Sigmoid colon (tissue), 4 donors: ENCODE measurements around the gene LSM2.

Experiments
- EP300 ChIP-seq, 4 donors: sonication (generic); formaldehyde crosslinking; IDR thresholded peaks; one replicate each; pipeline ENCODE4 v1.6.1; 2017; ENCODE audit warnings: antibody characterized with exemption in 4 of 4
- TF ChIP-seq, protein P1 (sequence below), 4 experiments: fragments of 450-650 bp in 3 of 4; fragments of 200-600 bp in 1 of 4; IDR thresholded peaks; one replicate each; pipeline ENCODE4 v1.5.1; 2016 to 2019; ENCODE audit warnings: antibody characterized with exemption in 4 of 4, mild to moderate bottlenecking in 3 of 4, moderate library complexity in 2 of 4

DNA sequence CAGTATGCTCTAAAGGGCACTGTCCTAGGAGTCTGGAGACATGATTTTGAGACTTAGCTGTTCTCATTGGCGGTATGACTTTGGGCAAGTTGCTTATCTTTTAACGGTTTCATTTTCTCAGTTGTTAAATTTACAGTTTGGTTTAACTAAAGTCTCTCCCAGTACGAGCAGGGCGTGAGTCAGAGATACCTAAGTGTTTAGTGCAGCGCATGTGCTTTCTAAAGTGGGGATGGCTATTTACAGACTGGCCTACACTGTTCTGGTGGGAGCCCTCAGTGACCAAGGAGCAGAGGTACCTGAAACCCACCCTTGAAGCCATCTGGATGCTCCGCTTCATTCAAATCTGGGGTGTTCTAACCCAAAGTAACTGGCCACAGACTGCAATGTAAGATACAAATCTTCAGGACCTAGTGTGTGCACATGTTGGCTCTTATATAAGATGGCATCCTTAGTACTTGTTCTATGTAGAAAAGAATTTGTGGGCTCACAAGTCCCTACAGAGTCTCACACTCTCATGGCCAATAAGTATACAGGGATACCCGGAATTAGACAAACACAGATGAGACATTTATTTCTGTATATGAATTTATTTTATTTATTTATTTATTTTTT lies 56.2 kb downstream of the LSM2 start:
- TF ChIP-seq, protein P1, sequence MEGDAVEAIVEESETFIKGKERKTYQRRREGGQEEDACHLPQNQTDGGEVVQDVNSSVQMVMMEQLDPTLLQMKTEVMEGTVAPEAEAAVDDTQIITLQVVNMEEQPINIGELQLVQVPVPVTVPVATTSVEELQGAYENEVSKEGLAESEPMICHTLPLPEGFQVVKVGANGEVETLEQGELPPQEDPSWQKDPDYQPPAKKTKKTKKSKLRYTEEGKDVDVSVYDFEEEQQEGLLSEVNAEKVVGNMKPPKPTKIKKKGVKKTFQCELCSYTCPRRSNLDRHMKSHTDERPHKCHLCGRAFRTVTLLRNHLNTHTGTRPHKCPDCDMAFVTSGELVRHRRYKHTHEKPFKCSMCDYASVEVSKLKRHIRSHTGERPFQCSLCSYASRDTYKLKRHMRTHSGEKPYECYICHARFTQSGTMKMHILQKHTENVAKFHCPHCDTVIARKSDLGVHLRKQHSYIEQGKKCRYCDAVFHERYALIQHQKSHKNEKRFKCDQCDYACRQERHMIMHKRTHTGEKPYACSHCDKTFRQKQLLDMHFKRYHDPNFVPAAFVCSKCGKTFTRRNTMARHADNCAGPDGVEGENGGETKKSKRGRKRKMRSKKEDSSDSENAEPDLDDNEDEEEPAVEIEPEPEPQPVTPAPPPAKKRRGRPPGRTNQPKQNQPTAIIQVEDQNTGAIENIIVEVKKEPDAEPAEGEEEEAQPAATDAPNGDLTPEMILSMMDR (IDR thresholded peaks at IDR 0.05): no peak
- no peak for TF ChIP-seq EP300 (IDR thresholded peaks at IDR 0.05)
